ENCODE measurements around the gene TUBE1.

- TF ChIP-seq CTCF (conservative IDR thresholded peaks at IDR 0.05 in 1 of 2, IDR thresholded peaks at IDR 0.05 in 1 of 2; ENCODE audit: low read depth in 1 of 2, low read length in 2 of 2) (no peak), EZH2 (IDR thresholded peaks at IDR 0.05; ENCODE audit: low read length, missing control alignments) (no peak)
Measured at GRCh38 chr6:112116221-112116620, 28.9 kb upstream of the TUBE1 start.

Measured in fibroblast of lung (primary cell).